GM12891 (cell line): ENCODE data around the gene NKX1-2.

Experiments
- POLR2A ChIP-seq: IDR thresholded peaks from 2 replicates; pipeline ENCODE4 v1.6.1; 2011; ENCODE audit warnings: low read depth, low read length, control low read depth
- POLR2AphosphoS5 ChIP-seq: IDR thresholded peaks from 2 replicates; pipeline ENCODE4 v1.6.1; 2011; ENCODE audit warnings: low read depth, low read length, control low read depth
- POU2F2 ChIP-seq: IDR thresholded peaks from 2 replicates; pipeline ENCODE4 v1.6.1; 2011; ENCODE audit warnings: low read depth, mild to moderate bottlenecking, control low read depth, low read length, moderate library complexity
- SPI1 ChIP-seq: IDR thresholded peaks from 2 replicates; pipeline ENCODE4 v1.6.1; 2011; ENCODE audit warnings: low read depth, low read length, control low read depth
- TAF1 ChIP-seq: IDR thresholded peaks from 2 replicates; pipeline ENCODE4 v1.6.1; 2011; ENCODE audit warnings: low read depth, low read length, control low read depth

DNA sequence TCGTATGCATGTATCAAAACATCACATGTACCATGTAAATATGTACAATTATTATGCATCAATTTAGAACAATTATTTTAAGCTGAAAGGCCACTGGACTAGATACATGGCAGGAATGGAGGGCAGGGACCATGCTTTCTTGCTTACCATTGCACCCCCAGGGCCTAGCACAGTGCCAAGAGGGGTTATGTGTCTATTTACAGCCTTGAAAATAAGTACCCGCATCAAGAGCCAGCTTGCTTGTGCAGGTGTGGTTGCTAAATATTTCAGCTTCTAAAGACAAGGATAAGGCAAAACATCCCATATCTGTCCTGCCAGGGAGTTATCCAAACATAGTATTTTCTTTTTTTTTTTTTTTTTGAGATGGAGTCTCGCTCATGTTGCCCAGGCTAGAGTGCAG, 16.4 kb downstream of the NKX1-2 start:
- no peak for TF ChIP-seq POLR2A
- TF ChIP-seq SPI1, result no peak
- no peak for TF ChIP-seq POU2F2
- no peak for TF ChIP-seq TAF1
- no peak for TF ChIP-seq POLR2AphosphoS5
